ENCODE measurements around the gene KDM6B.

Gene KDM6B

DNA sequence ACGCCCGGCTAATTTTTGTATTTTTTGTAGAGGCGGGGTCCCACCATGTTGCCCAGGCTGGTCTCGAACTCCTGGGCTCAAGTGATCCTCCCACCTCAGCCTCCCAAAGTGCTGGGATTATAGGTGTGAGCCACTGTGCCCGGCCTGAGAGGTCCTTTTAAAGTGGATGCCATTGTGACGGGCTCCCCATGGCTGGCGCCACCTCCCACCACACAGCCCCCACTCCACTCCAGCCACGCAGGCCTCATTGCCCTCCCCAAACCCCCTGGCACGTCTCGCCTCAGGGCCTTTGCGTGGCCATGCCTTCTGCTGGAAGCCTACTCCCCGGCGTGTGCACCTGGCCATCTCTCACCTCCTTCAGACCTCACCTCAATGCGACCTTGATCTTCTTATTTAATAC is 11.9 kb upstream of the KDM6B start:
- no peak for DNase-seq

DNA sequence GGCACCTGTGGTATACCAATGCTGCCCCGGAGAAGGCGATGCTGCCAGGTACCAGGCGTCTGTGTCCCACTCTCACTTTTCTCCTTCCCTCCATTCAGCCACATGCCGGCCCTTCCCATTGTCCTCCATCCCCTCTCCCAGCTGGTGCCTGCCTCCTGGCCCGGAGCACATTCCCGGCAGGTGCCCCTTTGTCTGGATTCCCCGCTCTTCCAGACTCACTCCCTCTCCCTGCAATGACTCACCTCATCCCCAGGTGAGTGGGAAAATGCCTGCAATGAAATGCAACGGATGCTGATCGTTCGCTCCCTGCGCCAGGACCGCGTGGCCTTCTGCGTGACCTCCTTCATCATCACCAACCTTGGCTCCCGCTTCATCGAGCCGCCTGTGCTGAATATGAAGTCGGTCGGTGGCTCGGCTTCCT is 10.4 kb upstream of the KDM6B start:
- DNase-seq, result no peak

DNA sequence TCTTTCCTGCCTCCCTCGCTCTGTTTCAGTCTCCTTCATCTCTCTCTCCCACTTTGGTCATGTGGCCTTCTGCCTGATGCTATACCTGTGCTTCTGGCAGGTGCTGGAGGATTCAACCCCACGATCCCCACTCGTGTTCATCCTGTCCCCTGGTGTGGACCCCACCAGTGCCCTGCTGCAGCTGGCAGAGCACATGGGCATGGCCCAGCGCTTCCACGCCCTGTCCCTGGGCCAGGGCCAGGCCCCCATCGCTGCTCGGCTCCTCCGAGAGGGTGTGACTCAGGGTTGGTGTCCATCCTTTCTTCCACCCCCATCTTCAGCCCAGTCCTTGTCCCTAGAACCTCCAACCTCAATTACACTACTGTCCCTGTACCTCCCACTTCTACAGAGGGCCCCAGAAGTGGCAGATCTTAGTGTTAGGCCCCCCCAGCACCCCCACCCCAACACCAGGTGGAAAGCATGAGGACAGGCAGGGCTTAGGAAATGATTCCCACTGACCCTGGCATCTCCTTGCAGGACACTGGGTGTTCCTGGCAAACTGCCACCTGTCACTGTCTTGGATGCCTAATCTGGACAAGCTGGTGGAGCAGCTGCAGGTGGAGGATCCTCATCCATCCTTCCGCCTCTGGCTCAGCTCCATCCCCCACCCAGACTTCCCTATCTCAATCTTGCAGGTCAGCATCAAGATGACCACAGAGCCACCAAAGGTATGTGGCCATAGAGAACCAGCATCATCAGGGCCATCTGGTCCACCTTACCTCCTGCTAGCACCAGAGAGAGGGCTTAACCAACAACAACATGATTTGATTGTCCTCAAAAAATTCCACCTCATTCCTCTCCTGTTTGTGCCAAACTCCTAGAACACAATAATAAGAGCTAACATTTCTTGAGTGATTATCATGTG is 9.7 kb upstream of the KDM6B start:
- DNase-seq, result no peak

DNA sequence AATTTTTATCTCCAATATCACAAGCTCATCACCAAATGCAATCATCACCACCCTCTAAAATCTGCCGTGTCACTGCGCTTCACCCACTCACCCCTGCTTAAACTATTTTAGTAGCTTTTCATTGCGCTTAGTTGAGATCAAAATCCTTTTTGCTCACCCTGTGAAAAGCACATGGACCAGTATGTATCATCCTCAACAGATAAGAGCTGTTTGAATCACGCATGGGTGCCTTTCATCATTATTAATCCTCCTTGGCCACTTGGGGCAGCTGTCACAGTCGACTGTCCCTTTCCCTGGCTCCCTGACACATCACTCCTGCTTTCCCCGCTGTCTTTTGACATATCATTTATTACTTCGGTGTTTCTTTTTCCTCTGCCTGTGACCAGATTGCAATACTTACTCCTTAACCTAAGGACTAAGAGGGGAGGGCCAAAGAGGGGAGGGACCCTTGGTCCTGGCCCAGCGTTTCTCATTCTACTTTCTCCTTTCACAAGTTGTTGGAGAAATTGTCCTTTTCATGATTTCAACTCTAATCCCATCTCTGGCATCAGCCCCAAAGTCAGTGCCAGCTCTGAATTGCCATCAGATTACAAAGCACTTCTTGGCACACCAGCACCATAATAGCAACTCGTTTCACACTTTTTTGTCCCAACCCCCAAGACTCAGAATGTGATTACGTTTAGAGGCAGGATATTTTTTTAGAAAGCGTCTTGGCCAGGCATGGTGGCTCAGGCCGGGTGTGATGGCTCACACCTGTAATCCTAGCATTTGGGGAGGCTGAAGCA is 8.6 kb upstream of the KDM6B start:
- DNase-seq, result no peak

DNA sequence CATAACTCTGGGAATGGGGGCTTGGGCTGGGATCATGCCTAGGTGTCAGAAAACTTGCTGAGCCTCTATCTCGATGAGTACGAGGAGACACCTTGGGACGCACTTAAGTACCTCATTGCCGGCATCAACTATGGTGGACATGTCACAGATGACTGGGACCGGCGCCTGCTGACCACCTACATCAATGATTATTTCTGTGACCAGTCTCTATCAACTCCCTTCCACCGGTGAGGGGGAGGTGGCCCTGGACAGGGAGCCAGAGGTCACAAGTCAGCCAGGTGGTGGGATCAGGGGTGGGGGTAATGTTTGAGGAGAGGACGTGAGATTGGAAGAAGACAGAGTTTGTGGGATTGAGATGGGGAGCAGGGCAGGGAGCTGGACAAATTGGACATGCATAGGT is 3.4 kb upstream of the KDM6B start:
- no peak for DNase-seq

DNA sequence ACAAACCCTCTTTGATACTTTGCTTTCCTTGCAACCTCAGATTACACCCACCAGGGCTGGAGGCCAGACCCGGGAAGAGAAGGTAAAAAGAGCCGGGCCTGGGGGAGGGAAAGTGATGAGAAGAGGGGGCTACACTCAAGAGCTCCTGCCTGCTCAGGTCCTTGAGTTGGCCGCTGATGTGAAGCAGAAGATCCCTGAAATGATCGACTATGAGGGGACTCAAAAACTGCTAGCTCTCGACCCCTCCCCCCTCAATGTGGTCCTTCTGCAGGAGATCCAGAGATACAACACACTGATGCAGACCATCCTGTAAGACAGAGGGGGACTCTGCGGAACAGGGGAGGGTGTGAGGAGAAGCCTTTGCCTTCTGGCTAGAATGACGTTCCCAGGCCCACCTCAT is 2.8 kb upstream of the KDM6B start:
- DNase-seq, result no peak

DNA sequence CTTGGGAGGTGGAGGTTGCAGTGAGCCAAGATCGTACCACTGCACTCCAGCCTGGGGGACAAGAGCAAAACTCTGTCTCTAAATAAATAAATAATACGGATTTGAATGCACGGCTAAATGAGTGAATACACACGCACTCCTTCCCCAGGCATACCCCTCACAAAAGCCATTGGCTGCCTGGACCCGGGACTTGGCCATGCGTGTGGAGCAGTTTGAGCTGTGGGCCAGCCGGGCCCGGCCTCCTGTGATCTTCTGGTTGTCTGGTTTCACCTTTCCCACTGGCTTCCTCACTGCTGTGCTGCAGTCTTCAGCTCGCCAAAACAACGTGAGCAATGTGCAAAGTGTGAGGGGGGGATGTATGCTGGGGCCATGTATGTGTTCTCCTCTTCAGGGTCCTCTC is 1.6 kb upstream of the KDM6B start:
- DNase-seq, result no peak

DNA sequence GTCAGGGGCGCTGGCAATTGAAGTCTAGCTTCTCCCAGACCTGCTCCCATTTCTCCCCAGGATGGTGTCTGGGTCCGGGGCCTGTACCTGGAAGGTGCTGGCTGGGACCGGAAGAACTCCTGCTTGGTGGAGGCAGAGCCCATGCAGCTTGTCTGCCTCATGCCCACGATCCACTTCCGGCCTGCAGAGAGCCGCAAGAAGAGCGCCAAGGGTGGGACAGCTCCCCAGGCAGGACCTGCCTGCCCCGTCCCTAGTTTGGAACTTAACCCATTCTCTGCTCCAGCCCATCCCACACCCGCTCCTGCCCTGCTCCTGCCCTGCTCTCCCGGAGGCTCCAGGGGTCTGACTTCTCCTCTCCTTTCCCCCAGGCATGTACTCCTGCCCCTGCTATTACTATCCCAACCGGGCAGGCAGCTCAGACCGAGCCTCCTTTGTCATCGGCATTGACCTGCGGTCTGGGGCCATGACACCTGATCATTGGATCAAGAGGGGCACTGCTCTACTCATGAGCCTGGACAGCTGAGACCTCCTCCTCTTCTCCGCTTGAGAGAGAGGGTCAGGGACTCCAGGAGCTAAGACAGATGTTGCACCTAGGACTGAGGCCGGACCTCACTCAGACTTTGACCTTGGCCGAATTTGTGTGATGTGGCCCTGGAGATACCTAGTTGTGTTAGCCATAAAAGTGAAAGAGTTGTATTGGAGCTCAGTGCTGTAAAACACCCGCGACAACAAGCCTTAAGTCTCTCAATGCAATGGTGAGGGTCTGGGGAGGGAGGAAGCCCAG is 814 bp upstream of the KDM6B start:
- DNase-seq, result no peak

DNA sequence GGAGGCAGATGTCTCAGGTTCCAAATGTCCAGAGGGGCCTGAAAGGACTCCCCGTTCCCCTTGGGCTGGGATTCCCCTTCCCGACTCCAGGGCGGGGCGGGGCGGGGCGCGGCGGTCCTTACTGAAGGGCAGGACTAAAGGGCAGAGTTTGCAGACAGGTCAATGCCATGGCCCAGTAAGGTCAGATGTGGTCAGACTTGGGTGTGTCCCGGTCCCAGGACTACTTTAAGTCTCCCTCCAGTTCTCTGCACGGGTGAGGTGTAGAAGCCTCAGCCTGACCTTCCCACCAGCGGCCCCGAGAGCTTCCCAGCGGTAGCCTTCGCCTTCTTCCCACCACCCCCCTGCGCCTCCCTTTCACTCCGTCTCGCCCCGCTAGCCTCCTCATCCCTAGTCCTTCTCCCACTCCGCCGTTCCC is 532 bp downstream of the KDM6B start:
- no peak for DNase-seq

DNA sequence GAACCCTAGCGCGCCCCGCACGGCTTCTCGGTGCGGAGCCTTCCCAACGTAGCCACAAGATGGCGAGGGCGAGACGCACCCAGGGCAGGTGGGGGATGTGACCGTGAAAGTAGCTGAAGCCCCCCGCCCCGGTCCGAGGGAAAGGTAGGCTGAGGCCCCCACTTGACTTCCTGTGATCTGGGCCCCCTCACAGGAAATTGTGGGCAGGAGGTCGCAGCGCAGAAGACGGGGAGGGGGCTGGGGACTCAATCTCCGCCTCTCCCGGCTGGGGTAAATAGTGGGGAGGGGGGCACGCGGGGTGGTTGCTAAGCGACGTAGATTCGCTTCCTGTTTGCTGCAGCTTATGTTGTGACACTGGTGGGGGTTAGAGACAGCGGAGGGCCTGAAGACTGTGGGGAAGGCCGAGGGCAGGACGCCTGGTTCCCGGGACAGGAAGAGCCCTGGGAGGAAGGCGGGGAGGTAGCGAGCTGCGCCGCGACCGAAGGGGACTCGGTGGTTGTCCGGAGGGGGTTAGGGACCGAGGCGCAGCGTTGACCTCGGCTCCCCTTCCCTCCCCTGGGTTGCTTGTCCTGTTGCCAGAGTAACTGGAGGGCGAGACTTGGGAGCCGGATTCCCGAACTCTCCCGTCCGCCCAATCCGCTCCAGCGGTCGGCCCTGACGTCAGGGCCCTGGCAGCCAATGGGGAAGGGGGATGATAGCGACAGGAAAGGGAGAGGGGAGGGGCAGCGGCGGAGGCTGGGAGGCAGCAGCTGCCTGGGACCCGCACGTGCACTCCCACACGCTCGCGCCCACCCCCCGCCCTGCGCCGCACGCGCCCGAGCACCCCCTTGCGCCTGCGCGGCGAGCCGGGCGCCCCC is 1.2 kb downstream of the KDM6B start:
- DNase-seq, result peak; percentile 92

DNA sequence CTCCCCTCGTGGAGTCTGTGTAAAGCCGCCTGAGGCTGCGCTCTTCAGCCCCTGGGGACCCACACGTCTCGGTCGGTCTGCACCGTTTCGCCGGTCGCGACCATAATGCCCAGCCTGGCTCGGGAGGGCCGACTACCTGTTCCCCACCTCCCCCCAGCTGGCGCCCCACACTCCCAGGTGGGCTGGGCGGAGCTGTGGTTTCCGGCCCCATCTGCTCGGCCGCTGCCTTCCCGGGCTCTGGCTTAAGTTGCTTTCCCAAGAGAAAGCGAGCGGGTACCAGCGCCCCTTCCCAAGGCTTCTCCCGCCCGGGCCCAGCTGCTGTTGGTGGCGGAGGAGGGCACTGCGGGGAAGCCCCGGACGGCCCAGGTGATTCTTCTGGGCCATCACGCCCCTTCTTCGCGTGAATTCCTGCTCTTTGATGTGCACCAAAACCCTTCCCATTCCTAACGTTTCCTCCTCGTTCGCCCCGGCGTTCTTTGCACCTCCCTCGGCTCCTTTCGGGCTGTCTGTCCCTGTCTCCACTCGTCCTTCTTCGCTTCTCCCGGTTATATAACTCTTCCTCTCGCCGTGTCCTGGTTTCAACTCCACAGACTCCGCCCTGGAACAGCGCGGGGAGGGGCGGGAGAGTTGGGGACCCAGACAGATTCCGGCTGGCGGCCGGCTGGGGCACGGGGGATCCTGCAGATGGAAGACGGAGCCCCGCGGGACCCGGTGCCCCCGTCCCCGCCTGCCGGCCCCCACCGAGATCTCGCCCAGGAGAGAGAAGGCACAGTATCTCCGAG is 2.0 kb downstream of the KDM6B start:
- DNase-seq, result no peak

DNA sequence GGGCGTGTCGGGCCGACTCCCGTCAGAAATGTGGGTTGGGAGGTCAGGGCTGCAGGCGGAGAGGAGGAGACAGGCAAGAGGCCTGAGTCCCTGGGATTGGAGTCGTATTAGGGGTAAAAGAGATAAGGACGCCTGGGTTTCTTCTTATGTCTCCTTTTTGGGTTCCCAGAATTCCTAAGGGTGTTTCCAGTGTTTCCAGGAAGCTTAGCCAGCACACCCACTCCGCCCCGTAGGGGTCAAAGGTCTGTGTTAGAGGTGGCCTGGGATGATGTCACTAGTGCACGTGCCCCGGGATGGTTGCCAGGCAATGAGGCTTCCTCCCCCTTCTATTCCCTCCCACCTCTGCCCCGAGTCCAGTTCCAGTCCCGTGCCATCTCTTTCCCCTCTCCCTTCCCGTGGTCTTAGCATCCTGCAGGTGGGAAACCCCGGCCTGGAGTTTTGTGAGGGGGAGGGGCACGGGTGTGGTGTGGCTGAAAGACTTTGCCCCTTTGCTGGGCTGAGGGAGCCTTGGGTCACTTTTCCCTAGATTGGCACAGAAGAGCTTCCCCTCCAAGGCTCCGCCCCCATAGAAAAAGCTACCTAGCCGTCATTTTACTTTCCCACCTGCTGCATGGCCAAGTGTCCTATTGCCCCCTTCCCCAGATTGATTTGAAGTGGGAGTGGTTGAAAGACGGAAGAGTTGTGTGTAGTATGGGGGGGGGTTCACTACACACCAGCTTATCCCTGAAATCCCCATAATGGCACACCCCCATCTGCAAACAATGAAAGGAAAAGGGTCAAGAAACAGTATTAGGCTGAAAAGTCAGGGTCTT is 2.8 kb downstream of the KDM6B start:
- DNase-seq, result peak; percentile 80

DNA sequence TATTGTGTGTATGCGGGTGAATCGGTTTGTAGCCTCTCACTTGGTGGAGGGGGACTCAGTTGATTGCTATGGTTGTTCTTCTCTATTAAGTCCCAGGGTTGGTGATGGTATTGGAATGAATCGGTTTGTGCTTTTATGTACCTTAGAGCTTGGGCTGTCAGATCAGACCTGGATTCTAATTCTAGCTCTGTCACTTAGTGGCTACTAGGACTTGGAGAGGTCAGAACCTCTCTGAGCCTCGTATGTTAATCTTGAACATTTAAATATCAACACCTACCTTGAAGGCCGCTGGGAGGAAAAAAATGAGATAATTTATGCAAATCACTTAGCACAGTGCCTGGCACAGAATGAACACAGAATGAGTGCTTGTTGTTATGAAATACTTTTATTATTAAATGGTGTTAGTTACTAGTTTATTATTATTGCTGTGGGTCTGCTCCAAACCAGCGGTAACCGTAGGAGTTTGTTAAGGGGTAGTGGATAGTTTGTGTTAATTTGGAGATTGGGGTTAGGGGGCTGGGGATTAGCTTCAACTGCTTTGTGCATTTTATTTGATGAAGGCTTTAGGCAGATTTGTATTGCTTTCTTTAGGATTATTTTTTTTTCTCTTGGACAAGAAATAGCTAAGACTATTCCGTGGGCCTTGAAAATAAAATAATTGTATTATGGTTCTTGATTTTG is 3.5 kb downstream of the KDM6B start:
- no peak for DNase-seq

DNA sequence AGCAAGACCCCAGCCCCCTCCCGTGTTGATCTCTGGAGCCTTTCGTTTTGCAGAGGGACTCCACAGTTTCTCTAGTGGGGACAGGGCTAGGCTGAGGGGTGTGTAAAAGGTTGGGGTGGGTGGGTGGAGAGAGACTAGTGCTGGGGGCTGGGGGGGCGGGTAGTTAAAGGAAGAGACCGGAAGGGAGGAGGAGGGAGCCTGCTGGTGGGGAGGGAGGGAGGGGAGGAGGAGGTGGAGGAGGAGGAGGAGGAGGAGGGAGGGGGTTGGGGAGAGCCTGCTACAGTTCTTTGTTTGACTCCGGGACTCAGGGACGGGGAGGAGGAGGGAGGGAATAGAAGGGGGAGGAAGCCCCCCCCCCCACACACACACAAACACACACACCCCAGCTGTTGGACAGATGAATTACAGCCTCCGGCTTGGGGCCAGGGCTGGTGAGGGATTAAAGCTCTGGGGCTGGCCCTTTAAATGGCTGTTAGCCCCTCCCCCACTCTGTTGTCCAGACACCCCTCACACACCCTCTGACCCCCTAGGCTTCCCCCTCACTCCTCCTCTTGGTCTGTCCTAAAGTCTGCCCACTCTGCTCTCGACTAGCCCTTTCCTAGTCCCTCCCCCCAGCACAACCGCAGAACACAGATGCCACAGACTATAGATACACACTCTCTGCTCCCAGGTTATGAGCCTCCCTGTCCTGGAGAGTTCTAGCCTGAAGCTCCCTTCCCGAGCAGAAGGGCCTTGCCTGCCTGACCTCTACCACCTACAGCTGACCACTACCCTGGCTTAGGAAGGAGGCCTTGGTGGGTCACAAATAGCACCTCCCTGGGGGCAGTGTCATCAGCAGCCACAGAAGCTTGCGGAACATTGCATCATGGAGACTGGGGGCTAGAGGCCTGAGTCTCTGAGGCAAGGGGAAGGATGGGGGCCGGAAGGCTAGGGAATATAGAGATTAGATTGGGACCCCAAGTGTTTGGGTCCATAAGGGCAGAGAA is 4.4 kb downstream of the KDM6B start:
- DNase-seq, result no peak

DNA sequence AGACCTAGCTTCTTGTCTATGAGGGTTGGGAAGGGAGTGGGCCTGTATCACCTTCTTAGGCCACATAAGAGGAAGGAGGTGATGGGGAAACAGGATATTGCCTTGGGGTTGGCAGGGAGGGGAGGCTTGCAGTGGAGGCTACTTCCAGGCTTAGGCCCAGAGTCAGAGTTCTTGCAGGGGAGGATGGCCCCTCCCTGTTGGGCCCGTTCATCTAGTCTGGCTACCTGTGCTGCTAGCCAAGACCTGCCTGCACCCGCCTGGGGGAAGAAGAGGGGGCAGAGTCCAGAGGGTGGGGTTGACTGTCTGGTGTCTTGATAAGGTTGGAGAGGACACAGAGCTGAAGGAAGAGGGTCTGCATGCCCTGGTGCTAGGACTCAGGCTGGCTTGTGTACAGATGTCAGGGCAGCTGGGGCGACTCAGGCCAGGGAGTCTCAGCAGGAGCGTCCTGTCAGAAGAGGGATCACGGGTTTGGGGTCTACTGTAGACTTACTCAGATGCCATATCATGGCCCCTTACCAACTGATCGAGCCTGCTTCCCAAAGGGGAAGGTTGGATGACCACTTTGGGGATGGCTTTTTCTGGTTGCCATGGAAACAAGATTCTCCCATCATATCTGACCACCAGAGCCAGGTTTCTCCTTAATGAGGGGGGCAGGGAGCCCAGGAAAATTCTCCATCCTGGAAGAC is 5.3 kb downstream of the KDM6B start:
- DNase-seq, result no peak

DNA sequence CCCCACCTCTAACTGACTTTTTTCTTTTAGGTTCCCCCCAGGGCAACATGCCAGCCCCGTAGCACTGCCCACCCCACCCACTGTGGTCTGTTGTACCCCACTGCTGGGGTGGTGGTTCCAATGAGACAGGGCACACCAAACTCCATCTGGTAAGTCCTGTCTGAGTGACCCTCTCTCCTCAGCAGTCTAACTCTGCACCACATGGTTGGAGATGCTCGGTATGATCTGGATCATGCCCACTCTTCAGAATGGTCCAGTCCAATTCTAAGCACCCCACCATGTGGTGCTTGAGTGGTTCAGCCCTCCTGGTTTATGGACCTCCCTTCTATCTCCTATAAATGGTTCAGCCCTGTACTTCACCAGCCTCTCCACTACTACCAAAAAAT is 5.9 kb downstream of the KDM6B start:
- DNase-seq, result no peak

DNA sequence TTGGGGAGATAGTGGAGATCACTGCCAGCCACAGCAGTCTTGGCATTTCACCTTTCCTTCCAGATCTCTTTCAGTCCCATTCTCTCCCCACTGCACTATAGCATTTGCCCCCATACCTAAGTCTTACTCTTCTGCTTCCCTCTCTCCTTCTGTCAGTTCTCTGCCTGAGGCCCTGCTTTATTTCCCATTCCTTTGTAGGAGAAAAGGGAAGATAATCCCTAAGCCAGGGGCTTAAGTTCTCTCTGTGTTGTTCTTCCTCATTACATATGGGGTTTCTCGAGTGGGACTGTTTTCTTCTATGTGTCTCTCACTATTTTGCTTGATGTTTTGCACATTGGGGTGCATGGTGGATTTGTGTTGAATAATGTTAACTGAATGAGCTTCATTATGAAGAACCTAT is 6.4 kb downstream of the KDM6B start:
- no peak for DNase-seq

DNA sequence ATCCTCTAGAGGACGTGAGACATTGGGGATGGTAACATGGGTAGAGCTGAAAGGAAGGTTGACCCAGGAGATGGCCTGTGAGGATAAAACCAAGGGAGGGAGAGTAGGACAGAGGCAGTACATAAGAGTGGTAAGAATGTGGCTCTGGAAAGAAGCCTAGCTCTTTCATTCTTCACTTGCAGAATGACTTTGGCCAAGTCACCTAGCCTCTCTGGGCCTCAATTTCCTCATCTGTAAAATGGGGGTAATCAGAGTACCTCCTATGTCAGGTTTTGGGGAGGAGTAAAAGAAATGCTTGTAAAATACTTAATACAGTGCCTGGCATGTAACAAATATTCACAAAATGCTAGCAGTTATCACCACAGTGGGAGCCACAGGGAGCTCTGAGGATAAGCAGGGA is 6.9 kb downstream of the KDM6B start:
- DNase-seq, result no peak

Data from activated CD8-positive, alpha-beta memory T cell treated with anti-CD3 and anti-CD28 coated beads, Interleukin-2, amount 50 U/mL, for 48 hours (primary cell).